Lower leg skin (tissue), 4 donors: ENCODE data around the gene HGFAC. TPM values are rescaled to one million over a fixed set of nuclear protein-coding genes. Genes with fewer than 3 reads are reported as not detected.

Source experiments
- DNase-seq, 2 donors: peaks; one replicate each; pipeline ENCODE4 v3.0.0-alpha.2; 2019; ENCODE audit warnings: low spot score in 2 of 2
- H3K4me3 ChIP-seq: fragments of 200-600 bp; sonication (generic); 2 replicates; pipeline ENCODE4 v1.5.1; 2017; ENCODE audit warnings: mild to moderate bottlenecking, low read depth; ENCODE audit not compliant: poor library complexity, severe bottlenecking
- POLR2A ChIP-seq, 2 donors: fragments of 450-650 bp; IDR thresholded peaks; one replicate each; pipeline ENCODE4 v1.6.1; 2016 to 2017; ENCODE audit warnings: antibody characterized with exemption in 2 of 2, mild to moderate bottlenecking in 1 of 2, moderate library complexity in 1 of 2
- WGBS, 2 donors: methylation state at CpG; one replicate each; pipeline ENCODE4 v1.1.5; 2018; 5-methylcytosine and 5-hydroxymethylcytosine counted together
- intact Hi-C: fragments of 100-400 bp; cut with DNase I; formaldehyde crosslinking; loops from one replicate; pipeline ENCODE4 v1.15.0; 2023; ENCODE audit warnings: low total_unique reads
- total RNA-seq, 4 donors: library from RNA; depleted of rRNA; stranded (reverse); fragments of >200 nt; gene quantifications; one replicate each; pipeline ENCODE4 v1.1.0, GENCODE V29; 2016
- TF ChIP-seq, protein P1 (sequence below), 3 donors: fragments of 450-650 bp; IDR thresholded peaks; one replicate each; pipeline ENCODE4 v1.5.1; 2016; ENCODE audit warnings: antibody characterized with exemption in 3 of 3, mild to moderate bottlenecking in 3 of 3, moderate library complexity in 2 of 3

Gene HGFAC
- total RNA-seq, 4 donors from 2014 or later, result 0.38 TPM; not detected in 3

DNA sequence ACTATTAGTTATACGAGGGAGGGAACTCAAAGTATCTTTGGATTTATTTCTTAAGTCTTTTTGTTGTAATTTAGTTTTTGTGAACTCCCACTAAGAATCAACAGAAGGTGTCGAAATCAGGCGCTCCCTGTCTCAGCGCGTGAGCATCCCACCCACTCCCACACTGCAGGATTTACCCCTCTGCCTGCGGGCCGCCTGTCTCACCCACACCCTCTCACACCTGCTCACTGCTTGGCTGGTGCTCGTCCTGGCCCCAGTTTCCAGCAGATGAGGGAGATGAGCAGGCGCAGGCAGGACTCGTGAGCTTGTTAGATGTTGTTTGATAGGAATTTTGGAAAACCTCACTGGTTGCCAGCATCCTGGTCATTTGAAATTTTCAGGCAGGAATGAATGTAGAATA, 20.8 kb upstream of the HGFAC start:
- no peak overlapping the region for H3K4me3 ChIP-seq
- WGBS, 2 donors, result 58 to 65% methylated on average over 10 of the region's 10 CpGs
- intact Hi-C loops, result no loop called here
- DNase-seq, result no peak
- TF ChIP-seq, protein P1, sequence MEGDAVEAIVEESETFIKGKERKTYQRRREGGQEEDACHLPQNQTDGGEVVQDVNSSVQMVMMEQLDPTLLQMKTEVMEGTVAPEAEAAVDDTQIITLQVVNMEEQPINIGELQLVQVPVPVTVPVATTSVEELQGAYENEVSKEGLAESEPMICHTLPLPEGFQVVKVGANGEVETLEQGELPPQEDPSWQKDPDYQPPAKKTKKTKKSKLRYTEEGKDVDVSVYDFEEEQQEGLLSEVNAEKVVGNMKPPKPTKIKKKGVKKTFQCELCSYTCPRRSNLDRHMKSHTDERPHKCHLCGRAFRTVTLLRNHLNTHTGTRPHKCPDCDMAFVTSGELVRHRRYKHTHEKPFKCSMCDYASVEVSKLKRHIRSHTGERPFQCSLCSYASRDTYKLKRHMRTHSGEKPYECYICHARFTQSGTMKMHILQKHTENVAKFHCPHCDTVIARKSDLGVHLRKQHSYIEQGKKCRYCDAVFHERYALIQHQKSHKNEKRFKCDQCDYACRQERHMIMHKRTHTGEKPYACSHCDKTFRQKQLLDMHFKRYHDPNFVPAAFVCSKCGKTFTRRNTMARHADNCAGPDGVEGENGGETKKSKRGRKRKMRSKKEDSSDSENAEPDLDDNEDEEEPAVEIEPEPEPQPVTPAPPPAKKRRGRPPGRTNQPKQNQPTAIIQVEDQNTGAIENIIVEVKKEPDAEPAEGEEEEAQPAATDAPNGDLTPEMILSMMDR (IDR thresholded peaks at IDR 0.05), result no peak
- no peak for TF ChIP-seq POLR2A (IDR thresholded peaks at IDR 0.05)

DNA sequence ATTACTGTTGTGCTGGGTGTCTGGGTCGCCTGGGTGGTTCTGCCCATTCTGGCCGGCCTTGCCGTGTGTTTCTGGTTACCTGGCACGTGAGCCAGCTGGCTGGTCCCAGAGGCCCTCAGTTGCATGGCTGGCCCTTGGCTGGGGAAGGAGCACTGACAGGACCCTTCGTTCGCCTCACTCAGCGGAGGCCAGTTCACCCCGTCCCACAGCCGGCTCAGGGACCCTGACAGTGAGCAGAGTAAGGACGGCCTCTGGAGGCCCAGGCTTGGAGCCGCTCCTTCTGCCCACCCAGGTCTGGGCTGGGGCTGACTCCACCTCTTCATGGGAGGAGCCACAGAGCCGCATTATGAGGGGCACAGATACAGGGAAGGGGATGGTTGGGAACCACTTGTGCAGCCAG, 20.3 kb upstream of the HGFAC start:
- no peak overlapping the region for H3K4me3 ChIP-seq
- 72 to 78% methylated on average over 10 to 12 of the region's 12 CpGs for WGBS, 2 donors
- intact Hi-C loops, result no loop called here
- no peak for DNase-seq
- TF ChIP-seq, protein P1 (IDR thresholded peaks at IDR 0.05), result no peak
- TF ChIP-seq POLR2A (IDR thresholded peaks at IDR 0.05), result no peak

DNA sequence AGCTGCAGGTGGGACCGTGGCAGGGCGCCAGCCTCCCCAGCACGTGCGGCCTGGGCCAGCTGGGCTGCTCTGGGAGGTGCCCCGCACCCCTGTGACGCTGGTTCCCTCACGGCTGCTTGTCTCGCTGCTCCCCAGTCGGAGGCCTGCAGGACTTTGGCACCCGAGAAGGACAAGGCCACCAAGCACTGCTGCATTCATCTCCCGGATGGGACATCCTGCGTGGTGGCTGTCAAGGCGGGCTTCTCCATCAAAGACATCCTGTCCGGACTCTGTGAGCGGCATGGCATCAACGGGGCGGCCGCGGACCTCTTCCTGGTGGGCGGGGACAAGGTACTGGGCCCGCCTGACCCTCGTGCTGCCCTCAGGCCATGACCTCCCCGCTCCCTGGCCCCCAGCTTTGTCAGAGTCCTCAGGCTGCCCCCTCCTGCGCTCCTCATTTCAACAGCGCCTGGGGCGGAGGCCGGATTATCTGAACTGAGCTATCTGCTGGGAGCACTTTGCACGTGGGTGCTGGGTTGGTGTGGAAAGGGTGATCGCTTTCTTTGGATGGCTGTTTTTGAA, 19.4 kb upstream of the HGFAC start:
- intact Hi-C loops, result no loop called here
- DNase-seq, result no peak
- WGBS, 2 donors, result 86 to 91% methylated on average over 17 to 19 of the region's 29 CpGs
- TF ChIP-seq POLR2A (IDR thresholded peaks at IDR 0.05), result no peak
- TF ChIP-seq, protein P1 (IDR thresholded peaks at IDR 0.05), result no peak
- no peak overlapping the region for H3K4me3 ChIP-seq

DNA sequence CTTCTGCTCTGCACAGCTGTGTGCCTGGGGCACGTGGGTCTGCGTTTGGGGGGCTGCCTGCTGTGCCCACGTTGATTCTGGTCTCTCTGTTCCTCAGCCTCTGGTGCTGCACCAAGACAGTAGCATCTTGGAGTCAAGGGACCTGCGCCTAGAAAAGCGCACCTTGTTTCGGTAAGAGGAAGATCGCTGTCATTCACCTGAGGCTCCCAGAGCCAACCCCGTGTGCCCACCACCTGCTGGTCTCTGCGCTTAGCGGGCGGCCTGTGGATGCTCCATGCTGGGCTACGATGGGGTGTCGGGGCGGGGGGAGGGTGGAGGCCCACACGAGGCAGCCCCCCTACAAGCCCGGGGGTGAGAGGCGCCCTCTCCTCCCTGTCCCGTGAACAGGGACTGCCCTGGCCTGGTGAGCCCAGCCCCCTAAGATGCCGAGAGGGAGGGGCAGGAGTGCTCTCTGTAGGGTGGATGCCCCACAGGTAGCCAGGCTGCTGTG, 18.9 kb upstream of the HGFAC start:
- WGBS, 2 donors, result 87 to 93% methylated on average over 15 to 19 of the region's 19 CpGs
- TF ChIP-seq, protein P1 (IDR thresholded peaks at IDR 0.05), result no peak
- TF ChIP-seq POLR2A (IDR thresholded peaks at IDR 0.05), result no peak
- DNase-seq, result no peak
- H3K4me3 ChIP-seq, result no peak overlapping the region
- intact Hi-C loops, result no loop called here

DNA sequence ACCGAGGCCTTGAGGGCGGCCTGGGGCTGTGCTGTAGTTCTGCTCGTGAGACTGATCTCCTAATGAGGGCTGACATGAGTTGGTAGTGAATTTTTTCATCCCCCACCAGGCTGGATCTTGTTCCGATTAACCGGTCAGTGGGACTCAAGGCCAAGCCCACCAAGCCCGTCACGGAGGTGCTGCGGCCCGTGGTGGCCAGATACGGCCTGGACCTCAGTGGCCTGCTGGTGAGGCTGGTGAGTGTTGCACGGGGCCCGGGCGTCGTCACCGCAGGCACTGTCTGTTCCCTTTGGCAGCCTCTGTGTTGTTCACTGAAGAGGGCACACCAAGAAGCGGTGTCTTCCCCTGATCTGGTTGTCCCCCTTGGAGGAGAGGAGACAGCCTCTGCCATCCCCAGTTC, 18.4 kb upstream of the HGFAC start:
- TF ChIP-seq, protein P1 (IDR thresholded peaks at IDR 0.05), result no peak
- no peak for TF ChIP-seq POLR2A (IDR thresholded peaks at IDR 0.05)
- H3K4me3 ChIP-seq, result no peak overlapping the region
- WGBS, 2 donors, result 92% methylated on average over 12 to 16 of the region's 16 CpGs
- intact Hi-C loops, result no loop called here
- no peak for DNase-seq

DNA sequence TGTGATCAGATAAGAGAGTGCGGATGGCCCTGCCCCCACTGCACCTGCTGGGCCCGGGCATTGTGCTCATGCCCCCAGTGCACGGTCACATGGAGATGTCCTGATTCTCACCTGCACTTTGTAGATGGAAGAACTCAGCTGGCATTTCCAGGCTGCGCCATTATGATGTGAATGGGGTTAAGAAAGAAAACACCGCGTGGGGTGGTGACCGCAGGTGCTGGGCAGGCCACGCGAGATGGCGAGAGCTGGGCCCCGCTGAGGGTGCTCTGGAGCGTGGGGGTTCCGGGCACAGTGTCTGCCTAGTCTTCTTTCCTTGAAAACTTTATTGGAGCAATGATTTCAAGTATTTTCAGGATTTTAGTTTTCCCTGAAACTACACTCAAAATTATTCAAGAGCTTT, 17.8 kb upstream of the HGFAC start:
- WGBS, 2 donors, result 92 to 96% methylated on average over 13 of the region's 13 CpGs
- no peak for DNase-seq
- no peak for TF ChIP-seq POLR2A (IDR thresholded peaks at IDR 0.05)
- TF ChIP-seq, protein P1 (IDR thresholded peaks at IDR 0.05), result no peak
- intact Hi-C loops, result no loop called here
- H3K4me3 ChIP-seq, result no peak overlapping the region
